ENCODE measurements around the gene PDE8A.

Gene PDE8A

GRCh38 chr15:85031086-85031943 lies 49.7 kb downstream of the PDE8A start:
- no peak for DNase-seq (ENCODE audit: low read depth, low spot score)

- DNase-seq (ENCODE audit: low read depth, low spot score): no peak
Measured at GRCh38 chr15:85031944-85032558, 50.4 kb downstream of the PDE8A start.

- DNase-seq (ENCODE audit: low read depth, low spot score): no peak
Measured at GRCh38 chr15:85033148-85033547, 51.5 kb downstream of the PDE8A start.

GRCh38 chr15:85034276-85034675 lies 52.6 kb downstream of the PDE8A start:
- no peak for DNase-seq (ENCODE audit: low read depth, low spot score)

- DNase-seq (ENCODE audit: low read depth, low spot score): no peak
Measured at GRCh38 chr15:85035980-85036379, 54.3 kb downstream of the PDE8A start.

GRCh38 chr15:85036716-85037115 lies 55.1 kb downstream of the PDE8A start:
- DNase-seq (ENCODE audit: low read depth, low spot score): no peak

- no peak for DNase-seq (ENCODE audit: low read depth, low spot score)
Measured at GRCh38 chr15:85037641-85038040, 56.0 kb downstream of the PDE8A start.

- no peak for DNase-seq (ENCODE audit: low read depth, low spot score)
Measured at GRCh38 chr15:85041230-85041629, 59.6 kb downstream of the PDE8A start.

- peak; percentile 83 for DNase-seq (ENCODE audit: low read depth, low spot score)
Measured at GRCh38 chr15:85044251-85044853, 62.7 kb downstream of the PDE8A start.

GRCh38 chr15:85044894-85045293 lies 63.2 kb downstream of the PDE8A start:
- no peak for DNase-seq (ENCODE audit: low read depth, low spot score)

- DNase-seq (ENCODE audit: low read depth, low spot score): no peak
Measured at GRCh38 chr15:85045615-85046014, 64.0 kb downstream of the PDE8A start.

- peak; percentile 84 for DNase-seq (ENCODE audit: low read depth, low spot score)
Measured at GRCh38 chr15:85047271-85047948, 65.8 kb downstream of the PDE8A start.

GRCh38 chr15:85048430-85048829 lies 66.8 kb downstream of the PDE8A start:
- DNase-seq (ENCODE audit: low read depth, low spot score): no peak

GRCh38 chr15:85049805-85050204 lies 68.1 kb downstream of the PDE8A start:
- DNase-seq (ENCODE audit: low read depth, low spot score): no peak

GRCh38 chr15:85059734-85060133 lies 78.1 kb downstream of the PDE8A start:
- no peak for DNase-seq (ENCODE audit: low read depth, low spot score)

GRCh38 chr15:85062560-85062959 lies 80.9 kb downstream of the PDE8A start:
- DNase-seq (ENCODE audit: low read depth, low spot score): no peak

- DNase-seq (ENCODE audit: low read depth, low spot score): no peak
Measured at GRCh38 chr15:85063088-85063487, 81.4 kb downstream of the PDE8A start.

GRCh38 chr15:85063522-85064079 lies 81.9 kb downstream of the PDE8A start:
- DNase-seq (ENCODE audit: low read depth, low spot score): no peak

- DNase-seq (ENCODE audit: low read depth, low spot score): no peak
Measured at GRCh38 chr15:85064710-85065109, 83.1 kb downstream of the PDE8A start.

GRCh38 chr15:85071061-85071460 lies 89.4 kb downstream of the PDE8A start:
- DNase-seq (ENCODE audit: low read depth, low spot score): no peak

GRCh38 chr15:85071504-85071903 lies 89.8 kb downstream of the PDE8A start:
- no peak for DNase-seq (ENCODE audit: low read depth, low spot score)

- DNase-seq (ENCODE audit: low read depth, low spot score): no peak
Measured at GRCh38 chr15:85072917-85073316, 91.3 kb downstream of the PDE8A start.

Measured in astrocyte of the hippocampus (primary cell).